ENCODE measurements around the gene EML1.

EML1 gene

DNA sequence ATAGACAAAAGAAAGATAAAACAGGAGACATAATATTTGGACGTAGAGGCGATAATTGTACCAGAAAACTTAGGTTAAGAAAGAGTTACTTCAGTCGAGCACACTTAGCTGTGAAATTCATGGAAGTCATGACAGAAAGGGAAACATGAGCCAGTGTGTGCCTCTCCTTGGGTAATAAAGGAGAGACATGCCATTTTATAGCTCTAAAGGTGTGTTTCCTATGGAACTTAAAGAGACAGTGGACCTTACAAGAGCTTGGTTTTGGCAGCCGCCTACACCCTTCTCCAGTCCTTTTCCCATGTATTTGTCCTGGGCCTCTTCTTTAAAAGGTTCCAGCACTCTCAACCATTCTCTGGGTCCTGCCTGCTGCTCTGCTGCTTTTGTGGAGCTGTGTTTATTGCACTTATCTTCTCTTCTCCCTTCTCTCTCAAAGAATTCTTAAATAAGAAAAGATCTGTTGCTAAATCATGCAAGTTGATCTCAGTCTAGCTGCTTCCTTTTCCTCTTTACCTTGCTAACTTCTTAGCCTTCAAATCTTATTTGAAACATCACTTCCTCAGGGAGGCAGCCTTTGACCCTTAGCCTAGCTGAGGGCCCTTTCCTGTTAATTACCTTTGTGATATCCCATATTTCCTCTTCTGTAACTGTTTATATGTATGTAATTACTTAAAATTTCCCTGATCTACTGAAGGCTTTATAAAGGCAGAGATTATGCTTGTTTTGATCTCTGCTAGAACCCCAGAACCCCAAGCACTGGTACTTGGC is 190.2 kb downstream of the EML1 start:
- DNase-seq, result no peak
- intact Hi-C loops (cut with DNase I), result loop anchor here (2.0 to 10.0 kb wide), 2 partner anchors 121 to 209 kb away; no protein-coding TSS in a partner anchor

GRCh38 chr14:99984036-99984435 is 190.8 kb downstream of the EML1 start:
- intact Hi-C loops (cut with DNase I), result loop anchor here (10.0 kb wide), 1 partner anchor 121 kb away; no protein-coding TSS in a partner anchor

DNA sequence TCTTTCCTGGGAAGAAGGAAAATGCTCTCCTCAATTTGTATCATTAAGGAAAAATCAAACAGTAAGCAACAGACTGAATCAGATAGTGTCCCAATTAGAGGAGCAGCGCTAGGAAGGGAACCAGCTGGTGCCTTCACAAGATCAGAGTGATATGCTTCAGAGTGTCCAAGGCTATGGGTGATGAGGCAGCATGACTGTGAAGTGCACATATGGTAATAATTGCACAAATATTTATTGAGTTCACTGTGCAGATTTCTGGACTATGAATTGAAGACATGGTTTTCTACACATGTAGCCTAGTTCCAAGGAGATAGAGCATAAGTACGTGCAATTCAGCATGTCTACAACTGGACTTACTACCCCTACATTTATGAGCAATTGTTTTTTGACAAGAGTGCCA is 193.2 kb downstream of the EML1 start:
- intact Hi-C loops (cut with DNase I), result loop anchor here (10.0 kb wide), 1 partner anchor 118 kb away; no protein-coding TSS in a partner anchor
- DNase-seq, result no peak

More at GRCh38 chr14:99984036-99984435, 190.8 kb downstream of the EML1 start:
- DNase-seq, result no peak

- DNase-seq, result peak in 6 of 42 donors; percentile 18 to 63 (median 36)
- intact Hi-C loops (cut with DNase I), result loop anchor here (10.0 kb wide), 1 partner anchor 116 kb away; no protein-coding TSS in a partner anchor
These were observed 195.8 kb downstream of the EML1 start for GRCh38 chr14:99989032-99989431.

GRCh38 chr14:99990268-99991170 is 197.3 kb downstream of the EML1 start:
- no peak for DNase-seq
- intact Hi-C loops (cut with DNase I), result no loop called here

DNA sequence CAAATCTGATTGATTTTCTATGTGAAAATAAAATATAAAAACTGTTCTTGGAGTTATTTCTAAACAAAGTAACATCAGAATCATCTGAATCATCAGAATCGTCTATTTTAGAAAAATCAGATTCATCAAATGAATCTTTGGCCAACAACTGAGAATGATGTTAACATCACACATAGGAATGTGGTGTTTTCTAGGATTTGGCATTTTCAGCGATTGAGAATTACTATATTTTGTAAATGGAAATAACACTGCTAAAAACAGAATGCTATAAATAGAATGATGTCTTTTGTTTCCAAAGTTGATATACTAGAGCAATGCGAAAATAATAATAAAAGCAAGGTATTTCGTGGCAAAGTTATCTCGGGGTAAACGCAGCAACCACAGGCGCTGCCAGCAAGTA is 198.1 kb downstream of the EML1 start:
- no peak for DNase-seq
- intact Hi-C loops (cut with DNase I), result no loop called here

Data from head of caudate nucleus (tissue), 42 donors.